HEK293T (cell line): Measurements from ENCODE around the gene CPA4.

Experiments
- ARNT ChIP-seq: fragments of 450-650 bp; IDR thresholded peaks from 2 replicates; pipeline ENCODE4 v1.6.1; 2017; ENCODE audit warnings: mild to moderate bottlenecking
- BHLHE40 ChIP-seq: fragments of 450-650 bp; IDR thresholded peaks from 2 replicates; pipeline ENCODE4 v1.6.1; 2016; ENCODE audit warnings: mild to moderate bottlenecking, moderate library complexity, borderline replicate concordance
- FOXA1 ChIP-seq: fragments of 450-650 bp; IDR thresholded peaks from 2 replicates; pipeline ENCODE4 v1.6.1; 2016; ENCODE audit warnings: mild to moderate bottlenecking
- FOXK2 ChIP-seq: fragments of 450-650 bp; IDR thresholded peaks from 2 replicates; pipeline ENCODE4 v1.6.1; 2016; ENCODE audit warnings: mild to moderate bottlenecking
- FOXM1 ChIP-seq: fragments of 450-650 bp; IDR thresholded peaks from 2 replicates; pipeline ENCODE4 v1.6.1; 2017; ENCODE audit warnings: mild to moderate bottlenecking, borderline replicate concordance
- HDGF ChIP-seq: fragments of 450-650 bp; IDR thresholded peaks from 2 replicates; pipeline ENCODE4 v1.6.1; 2017; ENCODE audit warnings: antibody characterized with exemption, borderline replicate concordance
- L3MBTL2 ChIP-seq: fragments of 450-650 bp; conservative IDR thresholded peaks from 2 replicates; pipeline ENCODE4 v1.6.1; 2016; ENCODE audit warnings: mild to moderate bottlenecking
- LEF1 ChIP-seq: fragments of 450-650 bp; IDR thresholded peaks from 2 replicates; pipeline ENCODE4 v1.6.1; 2017; ENCODE audit warnings: mild to moderate bottlenecking, borderline replicate concordance
- SP1 ChIP-seq: fragments of 450-650 bp; IDR thresholded peaks from 2 replicates; pipeline ENCODE4 v1.6.1; 2017
- SUZ12 ChIP-seq: fragments of 450-650 bp; IDR thresholded peaks from 2 replicates; pipeline ENCODE4 v1.6.1; 2016; ENCODE audit warnings: mild to moderate bottlenecking
- TARDBP ChIP-seq: fragments of 450-650 bp; IDR thresholded peaks from 2 replicates; pipeline ENCODE4 v1.6.1; 2016
- ZNF384 ChIP-seq: fragments of 450-650 bp; IDR thresholded peaks from 2 replicates; pipeline ENCODE4 v1.6.1; 2016

- no peak for TF ChIP-seq LEF1
- no peak for TF ChIP-seq BHLHE40
- TF ChIP-seq TARDBP: no peak
- TF ChIP-seq FOXA1: no peak
- TF ChIP-seq ARNT: no peak
- TF ChIP-seq FOXM1: no peak
- no peak for TF ChIP-seq SP1
- TF ChIP-seq HDGF: no peak
- no peak for TF ChIP-seq SUZ12
- TF ChIP-seq L3MBTL2: no peak
- no peak for TF ChIP-seq ZNF384
- no peak for TF ChIP-seq FOXK2
Measured at GRCh38 chr7:130314305-130314704, 21.3 kb downstream of the CPA4 start.
